ENCODE measurements around the gene LEPROT. TPM values are rescaled to one million over a fixed set of nuclear protein-coding genes. Genes with fewer than 3 reads are reported as not detected.

Gene LEPROT
- polyA plus RNA-seq, 1 donor from 2014 or later: 39.2 TPM

GRCh38 chr1:65422241-65423203 lies 2.1 kb downstream of the LEPROT start:
- peak overlapping the region; percentile 45 for H3K4me2 ChIP-seq (ENCODE audit: low read length)
- peaks cover 6% of the 10 kb centered on the region for H3F3A ChIP-seq (ENCODE audit: insufficient read depth, low read length, poor library complexity, severe bottlenecking)
- no peak overlapping the region for H3K27ac ChIP-seq (ENCODE audit: low read length)
- no peaks in the 10 kb centered on the region for H3K9me2 ChIP-seq (ENCODE audit: insufficient read depth, low read length)
- TF ChIP-seq, protein P1, sequence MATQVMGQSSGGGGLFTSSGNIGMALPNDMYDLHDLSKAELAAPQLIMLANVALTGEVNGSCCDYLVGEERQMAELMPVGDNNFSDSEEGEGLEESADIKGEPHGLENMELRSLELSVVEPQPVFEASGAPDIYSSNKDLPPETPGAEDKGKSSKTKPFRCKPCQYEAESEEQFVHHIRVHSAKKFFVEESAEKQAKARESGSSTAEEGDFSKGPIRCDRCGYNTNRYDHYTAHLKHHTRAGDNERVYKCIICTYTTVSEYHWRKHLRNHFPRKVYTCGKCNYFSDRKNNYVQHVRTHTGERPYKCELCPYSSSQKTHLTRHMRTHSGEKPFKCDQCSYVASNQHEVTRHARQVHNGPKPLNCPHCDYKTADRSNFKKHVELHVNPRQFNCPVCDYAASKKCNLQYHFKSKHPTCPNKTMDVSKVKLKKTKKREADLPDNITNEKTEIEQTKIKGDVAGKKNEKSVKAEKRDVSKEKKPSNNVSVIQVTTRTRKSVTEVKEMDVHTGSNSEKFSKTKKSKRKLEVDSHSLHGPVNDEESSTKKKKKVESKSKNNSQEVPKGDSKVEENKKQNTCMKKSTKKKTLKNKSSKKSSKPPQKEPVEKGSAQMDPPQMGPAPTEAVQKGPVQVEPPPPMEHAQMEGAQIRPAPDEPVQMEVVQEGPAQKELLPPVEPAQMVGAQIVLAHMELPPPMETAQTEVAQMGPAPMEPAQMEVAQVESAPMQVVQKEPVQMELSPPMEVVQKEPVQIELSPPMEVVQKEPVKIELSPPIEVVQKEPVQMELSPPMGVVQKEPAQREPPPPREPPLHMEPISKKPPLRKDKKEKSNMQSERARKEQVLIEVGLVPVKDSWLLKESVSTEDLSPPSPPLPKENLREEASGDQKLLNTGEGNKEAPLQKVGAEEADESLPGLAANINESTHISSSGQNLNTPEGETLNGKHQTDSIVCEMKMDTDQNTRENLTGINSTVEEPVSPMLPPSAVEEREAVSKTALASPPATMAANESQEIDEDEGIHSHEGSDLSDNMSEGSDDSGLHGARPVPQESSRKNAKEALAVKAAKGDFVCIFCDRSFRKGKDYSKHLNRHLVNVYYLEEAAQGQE (IDR thresholded peaks at IDR 0.05; ENCODE audit: borderline replicate concordance): no peak
- TF ChIP-seq POLR2AphosphoS5 (IDR thresholded peaks at IDR 0.05) (no peak), EP300 (conservative IDR thresholded peaks at IDR 0.05; ENCODE audit: poor library complexity, severe bottlenecking) (no peak), TAF1 (IDR thresholded peaks at IDR 0.05; ENCODE audit: low read depth) (no peak), RAD21 (conservative IDR thresholded peaks at IDR 0.05) (no peak), SMC3 (conservative IDR thresholded peaks at IDR 0.05; ENCODE audit: poor library complexity) (no peak), EZH2 (IDR thresholded peaks at IDR 0.05; ENCODE audit: borderline replicate concordance, insufficient read depth, low read length, poor library complexity, severe bottlenecking) (no peak), MXI1 (conservative IDR thresholded peaks at IDR 0.05; ENCODE audit: poor library complexity, severe bottlenecking) (no peak)
- TF ChIP-seq, protein P2, sequence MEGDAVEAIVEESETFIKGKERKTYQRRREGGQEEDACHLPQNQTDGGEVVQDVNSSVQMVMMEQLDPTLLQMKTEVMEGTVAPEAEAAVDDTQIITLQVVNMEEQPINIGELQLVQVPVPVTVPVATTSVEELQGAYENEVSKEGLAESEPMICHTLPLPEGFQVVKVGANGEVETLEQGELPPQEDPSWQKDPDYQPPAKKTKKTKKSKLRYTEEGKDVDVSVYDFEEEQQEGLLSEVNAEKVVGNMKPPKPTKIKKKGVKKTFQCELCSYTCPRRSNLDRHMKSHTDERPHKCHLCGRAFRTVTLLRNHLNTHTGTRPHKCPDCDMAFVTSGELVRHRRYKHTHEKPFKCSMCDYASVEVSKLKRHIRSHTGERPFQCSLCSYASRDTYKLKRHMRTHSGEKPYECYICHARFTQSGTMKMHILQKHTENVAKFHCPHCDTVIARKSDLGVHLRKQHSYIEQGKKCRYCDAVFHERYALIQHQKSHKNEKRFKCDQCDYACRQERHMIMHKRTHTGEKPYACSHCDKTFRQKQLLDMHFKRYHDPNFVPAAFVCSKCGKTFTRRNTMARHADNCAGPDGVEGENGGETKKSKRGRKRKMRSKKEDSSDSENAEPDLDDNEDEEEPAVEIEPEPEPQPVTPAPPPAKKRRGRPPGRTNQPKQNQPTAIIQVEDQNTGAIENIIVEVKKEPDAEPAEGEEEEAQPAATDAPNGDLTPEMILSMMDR (IDR thresholded peaks at IDR 0.05; ENCODE audit: poor library complexity, severe bottlenecking): no peak
- H3K4me3 ChIP-seq (ENCODE audit: low read length): peak overlapping the region; percentile 92
- no peaks in the 10 kb centered on the region for H3K36me3 ChIP-seq (ENCODE audit: insufficient read depth, low read length)
- no peaks in the 10 kb centered on the region for H3K27me3 ChIP-seq (ENCODE audit: insufficient read depth, low read depth, low read length)
- H4K20me1 ChIP-seq (ENCODE audit: insufficient read depth): no peaks in the 10 kb centered on the region
- H3K79me2 ChIP-seq (replicated peaks; ENCODE audit: insufficient read depth, low read length): peaks cover 18% of the 10 kb centered on the region
- no peak overlapping the region for H2AFZ ChIP-seq (ENCODE audit: low read depth, low read length)
- H3K9ac ChIP-seq (ENCODE audit: low read length): no peak overlapping the region
- no peaks in the 10 kb centered on the region for H3K9me3 ChIP-seq (ENCODE audit: low read length)

GRCh38 chr1:65423884-65424572 lies 3.6 kb downstream of the LEPROT start:
- Histone ChIP-seq H3K9me3 (ENCODE audit: low read length) (no peaks in the 10 kb centered on the region), H3F3A (ENCODE audit: insufficient read depth, low read length, poor library complexity, severe bottlenecking) (peaks cover 6% of the 10 kb centered on the region), H3K36me3 (ENCODE audit: insufficient read depth, low read length) (no peaks in the 10 kb centered on the region), H2AFZ (ENCODE audit: low read depth, low read length) (no peak overlapping the region), H3K9ac (ENCODE audit: low read length) (no peak overlapping the region), H3K4me3 (ENCODE audit: low read length) (no peak overlapping the region), H3K4me2 (ENCODE audit: low read length) (no peak overlapping the region), H3K79me2 (replicated peaks; ENCODE audit: insufficient read depth, low read length) (peaks cover 18% of the 10 kb centered on the region), H3K9me2 (ENCODE audit: insufficient read depth, low read length) (no peaks in the 10 kb centered on the region), H3K27ac (ENCODE audit: low read length) (no peak overlapping the region), H4K20me1 (ENCODE audit: insufficient read depth) (no peaks in the 10 kb centered on the region), H3K27me3 (ENCODE audit: insufficient read depth, low read depth, low read length) (no peaks in the 10 kb centered on the region)
- TF ChIP-seq MXI1 (conservative IDR thresholded peaks at IDR 0.05; ENCODE audit: poor library complexity, severe bottlenecking) (no peak), POLR2AphosphoS5 (IDR thresholded peaks at IDR 0.05) (no peak), SMC3 (conservative IDR thresholded peaks at IDR 0.05; ENCODE audit: poor library complexity) (no peak), EZH2 (IDR thresholded peaks at IDR 0.05; ENCODE audit: borderline replicate concordance, insufficient read depth, low read length, poor library complexity, severe bottlenecking) (no peak), TAF1 (IDR thresholded peaks at IDR 0.05; ENCODE audit: low read depth) (no peak), RAD21 (conservative IDR thresholded peaks at IDR 0.05) (no peak)
- TF ChIP-seq, protein P2 (IDR thresholded peaks at IDR 0.05; ENCODE audit: poor library complexity, severe bottlenecking): no peak
- TF ChIP-seq, protein P1 (IDR thresholded peaks at IDR 0.05; ENCODE audit: borderline replicate concordance): no peak

Measured in neural cell (in vitro differentiated cells).